CD4-positive, alpha-beta T cell (primary cell): Measurements from ENCODE around the gene C1orf198. TPM values are rescaled to one million over a fixed set of nuclear protein-coding genes. Genes with fewer than 3 reads are reported as not detected.

ENCODE experiments used
- ATAC-seq: fragments of 200-7000 bp; cut with Tn5 transposase; one replicate; pipeline ENCODE4 v1.10.0; 2022; ENCODE audit warnings: mild to moderate bottlenecking; ENCODE audit not compliant: poor library complexity
- CTCF ChIA-PET: fragments of 350-600 bp; sonication (Branson Sonifier 250); formaldehyde crosslinking; loops from one replicate; lab custom pipeline; 2021; ENCODE audit warnings: antibody characterized with exemption, inconsistent platforms; lab: Charles Lee
- POLR2A ChIA-PET: fragments of 350-600 bp; sonication (Branson Sonifier 250); formaldehyde crosslinking; loops from one replicate; lab custom pipeline; 2021; ENCODE audit warnings: antibody characterized with exemption, inconsistent platforms; lab: Charles Lee
- DNase-seq, 14 experiments: peaks; one replicate each; pipeline ENCODE4 v3.0.0-alpha.2; 2013 to 2020; ENCODE audit warnings: mixed read lengths in 2 of 14
- H3K27ac ChIP-seq, 2 donors: one replicate each; pipeline versions ENCODE4 v1.5.1 to v1.7.0; 2013; ENCODE audit warnings: low read length in 2 of 2, low read depth in 1 of 2, mild to moderate bottlenecking in 1 of 2
- H3K27me3 ChIP-seq, 2 experiments: 1 replicate in 1 of 2; 2 replicates in 1 of 2; pipeline versions ENCODE4 v1.6.1 to v1.7.0; 2013; ENCODE audit warnings: low read length in 2 of 2, control low read depth in 1 of 2, mild to moderate bottlenecking in 1 of 2, moderate library complexity in 1 of 2; ENCODE audit not compliant: insufficient read depth in 2 of 2, control insufficient read depth in 1 of 2
- H3K36me3 ChIP-seq: one replicate; pipeline ENCODE4 v1.6.1; 2013; ENCODE audit warnings: low read length, control low read depth; ENCODE audit not compliant: insufficient read depth
- H3K4me1 ChIP-seq: one replicate; pipeline ENCODE4 v1.6.1; 2013; ENCODE audit warnings: low read length, control low read depth; ENCODE audit not compliant: insufficient read depth
- H3K4me3 ChIP-seq: one replicate; pipeline ENCODE4 v1.5.1; 2013; ENCODE audit warnings: mild to moderate bottlenecking, low read length, moderate library complexity
- H3K9me3 ChIP-seq, 2 experiments: 1 replicate in 1 of 2; 2 replicates in 1 of 2; pipeline versions ENCODE4 v1.6.1 to v1.7.0; 2013; ENCODE audit warnings: low read length in 2 of 2, mild to moderate bottlenecking in 2 of 2, control low read depth in 1 of 2, moderate library complexity in 1 of 2; ENCODE audit not compliant: control insufficient read depth in 1 of 2, insufficient read depth in 1 of 2
- H3K27ac Mint-ChIP-seq: one replicate; pipeline ENCODE4 v1.8.0; 2020; ENCODE audit warnings: mixed read lengths
- H3K27me3 Mint-ChIP-seq: one replicate; pipeline ENCODE4 v1.8.0; 2021; ENCODE audit warnings: mixed read lengths
- H3K36me3 Mint-ChIP-seq: one replicate; pipeline ENCODE4 v1.8.0; 2021; ENCODE audit warnings: low read depth, mixed read lengths
- H3K4me1 Mint-ChIP-seq: one replicate; pipeline ENCODE4 v1.8.0; 2021; ENCODE audit warnings: low read depth, mixed read lengths
- H3K4me3 Mint-ChIP-seq: one replicate; pipeline ENCODE4 v1.8.0; 2020; ENCODE audit warnings: mild to moderate bottlenecking, mixed read lengths
- H3K9me3 Mint-ChIP-seq: one replicate; pipeline ENCODE4 v1.8.0; 2020; ENCODE audit warnings: mixed read lengths
- intact Hi-C, 2 experiments: fragments of 100-400 bp; cut with DNase I in 1 of 2; cut with micrococcal nuclease in 1 of 2; formaldehyde crosslinking; loops; one replicate each; pipeline versions ENCODE4 v1.15.1 to v1.9.0; 2023 to 2025; cut with DNase I, micrococcal nuclease
- total RNA-seq, 174 experiments: library from RNA in 2 of 174; stranded (reverse) in 2 of 174; gene quantifications; one replicate each; pipeline ENCODE4 v1.2.3 and lab custom pipeline; 2021 to 2026
- TF ChIP-seq, protein P1 (sequence below): fragments of 200-600 bp; IDR thresholded peaks from one replicate; pipeline ENCODE4 v1.8.0; 2022; ENCODE audit warnings: antibody characterized with exemption, mild to moderate bottlenecking

C1orf198 gene
- total RNA-seq, 2 experiments from 2014 or later = 2.2 TPM

DNA sequence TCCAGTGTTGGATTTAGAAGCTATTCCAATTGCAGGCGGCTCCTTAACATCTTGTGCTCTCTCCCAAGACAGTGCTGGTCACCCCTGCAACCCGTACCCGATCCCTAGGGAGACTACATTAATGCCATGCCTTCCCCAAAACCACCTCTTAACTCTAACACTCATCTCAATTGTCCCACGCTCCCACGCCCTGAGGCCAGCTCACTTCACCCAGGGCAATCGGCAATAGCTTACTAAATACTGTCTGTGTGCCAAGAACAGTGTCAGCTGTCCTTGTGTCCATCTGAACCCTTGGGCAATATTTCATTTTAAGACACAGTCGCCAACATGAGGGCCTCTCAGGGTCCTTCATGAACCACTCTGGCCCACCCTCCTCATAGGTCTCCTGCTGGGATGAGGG is 13.9 kb downstream of the C1orf198 start:
- Histone ChIP-seq H3K27ac (no peak overlapping the region), H3K36me3 (no peaks in the 10 kb centered on the region), H3K9me3 (no peaks in the 10 kb centered on the region), H3K4me1 (no peaks in the 10 kb centered on the region), H3K27me3 (no peaks in the 10 kb centered on the region), H3K4me3 (no peak overlapping the region)
- Mint-ChIP-seq H3K27ac (no peak overlapping the region), H3K4me3 (no peak overlapping the region), H3K36me3 (peaks cover 15% of the 10 kb centered on the region), H3K27me3 (no peaks in the 10 kb centered on the region), H3K9me3 (no peaks in the 10 kb centered on the region), H3K4me1 (no peaks in the 10 kb centered on the region)
- CTCF ChIA-PET = no interaction called here
- DNase-seq = no peak
- intact Hi-C loops = no loop called here
- ATAC-seq = no peak
- POLR2A ChIA-PET = no interaction called here
- TF ChIP-seq, protein P1, sequence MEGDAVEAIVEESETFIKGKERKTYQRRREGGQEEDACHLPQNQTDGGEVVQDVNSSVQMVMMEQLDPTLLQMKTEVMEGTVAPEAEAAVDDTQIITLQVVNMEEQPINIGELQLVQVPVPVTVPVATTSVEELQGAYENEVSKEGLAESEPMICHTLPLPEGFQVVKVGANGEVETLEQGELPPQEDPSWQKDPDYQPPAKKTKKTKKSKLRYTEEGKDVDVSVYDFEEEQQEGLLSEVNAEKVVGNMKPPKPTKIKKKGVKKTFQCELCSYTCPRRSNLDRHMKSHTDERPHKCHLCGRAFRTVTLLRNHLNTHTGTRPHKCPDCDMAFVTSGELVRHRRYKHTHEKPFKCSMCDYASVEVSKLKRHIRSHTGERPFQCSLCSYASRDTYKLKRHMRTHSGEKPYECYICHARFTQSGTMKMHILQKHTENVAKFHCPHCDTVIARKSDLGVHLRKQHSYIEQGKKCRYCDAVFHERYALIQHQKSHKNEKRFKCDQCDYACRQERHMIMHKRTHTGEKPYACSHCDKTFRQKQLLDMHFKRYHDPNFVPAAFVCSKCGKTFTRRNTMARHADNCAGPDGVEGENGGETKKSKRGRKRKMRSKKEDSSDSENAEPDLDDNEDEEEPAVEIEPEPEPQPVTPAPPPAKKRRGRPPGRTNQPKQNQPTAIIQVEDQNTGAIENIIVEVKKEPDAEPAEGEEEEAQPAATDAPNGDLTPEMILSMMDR = no peak

DNA sequence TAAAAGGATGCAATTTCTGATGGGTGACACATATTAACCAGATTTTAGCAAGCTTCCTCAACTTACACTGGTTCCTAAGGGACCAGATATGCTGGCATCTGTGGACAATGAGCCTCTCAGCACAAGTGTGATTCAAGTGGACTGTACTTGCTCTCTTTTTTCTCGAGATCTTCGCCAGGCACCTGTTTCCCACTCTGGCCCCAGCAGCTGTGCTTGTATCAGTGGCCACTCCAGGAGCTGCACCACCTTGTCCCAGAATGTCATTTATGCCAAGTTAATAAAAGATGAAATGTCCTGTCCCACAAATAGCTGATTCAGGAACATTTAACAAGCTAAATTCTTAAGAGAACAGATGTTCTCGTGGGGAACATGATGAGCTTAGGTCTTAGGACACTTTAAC is 14.6 kb downstream of the C1orf198 start:
- Histone ChIP-seq H3K36me3 (no peaks in the 10 kb centered on the region), H3K27me3 (no peaks in the 10 kb centered on the region), H3K9me3 (no peaks in the 10 kb centered on the region), H3K4me3 (no peak overlapping the region), H3K4me1 (no peaks in the 10 kb centered on the region), H3K27ac (no peak overlapping the region)
- ChIA-PET POLR2A (no interaction called here), CTCF (no interaction called here)
- intact Hi-C loops = no loop called here
- Mint-ChIP-seq H3K27ac (no peak overlapping the region), H3K4me3 (no peak overlapping the region), H3K36me3 (peaks cover 15% of the 10 kb centered on the region), H3K27me3 (no peaks in the 10 kb centered on the region), H3K4me1 (no peaks in the 10 kb centered on the region), H3K9me3 (no peaks in the 10 kb centered on the region)
- ATAC-seq = no peak
- DNase-seq = no peak
- TF ChIP-seq, protein P1 = no peak

DNA sequence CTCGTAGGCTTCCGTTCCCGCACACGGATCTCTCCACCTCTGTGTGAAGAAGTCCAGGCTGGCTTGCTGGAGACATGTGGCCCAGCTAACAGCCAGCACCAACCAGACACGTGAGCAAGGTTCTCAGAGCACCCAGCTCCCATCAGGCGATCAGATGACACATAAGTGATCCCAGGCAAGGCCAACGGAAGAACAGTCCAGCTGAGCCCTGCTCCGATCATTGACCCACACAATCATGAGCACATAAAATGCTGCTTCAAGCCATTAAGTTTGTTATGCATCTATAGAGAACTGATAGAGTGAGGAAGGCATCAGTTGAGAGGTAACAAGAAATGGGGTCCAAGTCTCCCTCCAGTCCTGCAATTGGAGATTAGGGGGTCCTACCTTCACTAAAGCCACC is 15.4 kb downstream of the C1orf198 start:
- H3K4me1 Mint-ChIP-seq = no peaks in the 10 kb centered on the region
- no peaks in the 10 kb centered on the region for H3K27me3 Mint-ChIP-seq
- POLR2A ChIA-PET = interaction anchor here (1.2 kb wide), 1 partner anchor 16 kb away, joined by 3 read pairs; no protein-coding TSS in a partner anchor
- no peaks in the 10 kb centered on the region for H3K9me3 ChIP-seq
- H3K4me3 Mint-ChIP-seq = no peak overlapping the region
- no peaks in the 10 kb centered on the region for H3K4me1 ChIP-seq
- H3K4me3 ChIP-seq = no peak overlapping the region
- TF ChIP-seq, protein P1 = no peak
- no peaks in the 10 kb centered on the region for H3K9me3 Mint-ChIP-seq
- no peaks in the 10 kb centered on the region for H3K27me3 ChIP-seq
- CTCF ChIA-PET = no interaction called here
- no peaks in the 10 kb centered on the region for H3K36me3 ChIP-seq
- peaks cover 15% of the 10 kb centered on the region for H3K36me3 Mint-ChIP-seq
- DNase-seq (no peak), ATAC-seq (no peak)
- no peak overlapping the region for H3K27ac ChIP-seq
- intact Hi-C loops = no loop called here
- no peak overlapping the region for H3K27ac Mint-ChIP-seq
